Mucosa of descending colon (tissue), 3 donors: ENCODE results near the gene TLR5. TPM values are rescaled to one million over a fixed set of nuclear protein-coding genes. Genes with fewer than 3 reads are reported as not detected.

Experiments used
- ATAC-seq: fragments of 200-7000 bp; cut with Tn5 transposase; one replicate; pipeline ENCODE4 v1.9.1; 2020; ENCODE audit warnings: mild to moderate bottlenecking, moderate library complexity
- DNase-seq, 3 donors: peaks; one replicate each; pipeline ENCODE4 v3.0.0-alpha.2; 2020
- H3K36me3 ChIP-seq: fragments of 200-600 bp; one replicate; pipeline ENCODE4 v1.8.0; 2021; ENCODE audit warnings: low read depth, mild to moderate bottlenecking
- H3K4me1 ChIP-seq: fragments of 200-600 bp; one replicate; pipeline ENCODE4 v1.8.0; 2021; ENCODE audit warnings: low read depth, mild to moderate bottlenecking
- H3K4me3 ChIP-seq: fragments of 200-600 bp; one replicate; pipeline ENCODE4 v1.8.0; 2021; ENCODE audit warnings: mild to moderate bottlenecking
- H3K9me3 ChIP-seq: fragments of 200-600 bp; one replicate; pipeline ENCODE4 v1.8.0; 2021; ENCODE audit warnings: mild to moderate bottlenecking
- CTCF ChIP-seq: fragments of 200-600 bp; IDR thresholded peaks from one replicate; pipeline ENCODE4 v1.8.0; 2022; ENCODE audit warnings: antibody characterized with exemption, mild to moderate bottlenecking
- intact Hi-C, 2 donors: fragments of 100-400 bp; cut with DNase I in 1 of 2; cut with micrococcal nuclease in 1 of 2; formaldehyde crosslinking; loops; one replicate each; pipeline versions ENCODE4 v1.11.0 to v1.11.1; 2022; cut with DNase I, micrococcal nuclease
- total RNA-seq, 3 donors: library from RNA; stranded (reverse); fragmentation: NEBNext Ultra II Directional in 2 of 3; extraction: Animal tissue kit (Norgen Biotek cat#: 25700) in 2 of 3; gene quantifications; one replicate each; pipeline versions ENCODE4 v1.2.1 to v1.2.4, GENCODE V29; 2021 to 2023
- donor health status: DM: no; HTN: no; CAD: no; lungs with moderate emphysema.
- donor health status: DM: no; HTN: no; CAD: no.
- donor health status: DM: no; HTN: yes; CAD: no.

TLR5 gene
- total RNA-seq, 3 donors from 2014 or later = 2.2 to 6.9 (median 3.9) TPM

DNA sequence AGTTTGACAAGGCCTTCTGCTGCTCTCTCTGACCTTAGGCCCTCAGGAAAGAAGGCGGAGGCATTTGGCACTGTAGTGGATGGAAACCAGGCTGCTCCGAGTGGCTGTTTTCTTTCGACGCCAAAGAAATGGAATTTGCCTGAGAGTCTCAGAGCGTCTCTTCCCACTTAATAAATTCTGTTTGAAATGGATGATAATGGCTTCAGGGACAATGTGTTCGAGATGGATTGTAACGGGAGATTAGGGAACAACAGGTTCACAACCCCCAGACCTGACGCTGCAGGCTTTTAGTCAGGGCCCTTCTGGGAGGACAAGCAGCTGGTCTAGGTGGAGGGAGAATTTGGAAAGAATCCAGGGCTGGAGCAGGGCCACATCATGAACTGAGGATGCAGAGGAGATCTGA is 58.6 kb downstream of the TLR5 start:
- H3K4me3 ChIP-seq = no peak overlapping the region
- TF ChIP-seq CTCF = no peak
- intact Hi-C loops = loop anchor here (5.0 to 10.0 kb wide), 3 partner anchors 290 to 350 kb away; partner anchors contain the start of gene FAM177B (in 1 of the 2)
- DNase-seq (no peak), ATAC-seq (no peak)
- no peaks in the 10 kb centered on the region for H3K9me3 ChIP-seq
- peaks cover 4% of the 10 kb centered on the region for H3K4me1 ChIP-seq
- H3K36me3 ChIP-seq = no peaks in the 10 kb centered on the region

DNA sequence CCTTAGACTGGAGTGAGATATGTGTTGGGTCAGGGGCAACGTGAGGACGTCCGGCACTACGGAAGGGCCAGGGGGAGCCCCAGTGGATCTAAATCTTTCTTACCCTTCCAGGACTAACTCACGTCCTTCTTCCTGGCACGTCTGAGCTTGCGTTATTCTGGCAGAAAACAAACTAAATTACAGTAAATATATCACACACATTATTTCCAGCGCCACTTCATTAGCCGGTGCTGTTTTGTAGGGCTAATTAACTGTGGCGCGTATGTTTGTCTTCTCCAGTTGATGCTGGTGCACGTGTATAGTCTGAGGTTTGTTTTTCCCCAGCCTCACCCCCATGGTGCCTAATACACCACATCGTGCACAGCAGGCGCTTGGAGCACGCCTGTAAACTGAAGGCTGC is 59.2 kb downstream of the TLR5 start:
- no peaks in the 10 kb centered on the region for H3K36me3 ChIP-seq
- H3K4me3 ChIP-seq = no peak overlapping the region
- no peak for ATAC-seq
- DNase-seq = no peak
- no peak for TF ChIP-seq CTCF
- H3K4me1 ChIP-seq = peaks cover 4% of the 10 kb centered on the region
- intact Hi-C loops = loop anchor here (5.0 to 10.0 kb wide), 3 partner anchors 289 to 349 kb away; partner anchors contain the start of gene FAM177B (in 1 of the 2)
- no peaks in the 10 kb centered on the region for H3K9me3 ChIP-seq

- intact Hi-C loops = loop anchor here (5.0 to 10.0 kb wide), 3 partner anchors 288 to 348 kb away; partner anchors contain the start of gene FAM177B (in 1 of the 2)
- TF ChIP-seq CTCF = no peak
- ATAC-seq = no peak
These were observed 60.1 kb downstream of the TLR5 start for GRCh38 chr1:223082914-223083313.

DNA sequence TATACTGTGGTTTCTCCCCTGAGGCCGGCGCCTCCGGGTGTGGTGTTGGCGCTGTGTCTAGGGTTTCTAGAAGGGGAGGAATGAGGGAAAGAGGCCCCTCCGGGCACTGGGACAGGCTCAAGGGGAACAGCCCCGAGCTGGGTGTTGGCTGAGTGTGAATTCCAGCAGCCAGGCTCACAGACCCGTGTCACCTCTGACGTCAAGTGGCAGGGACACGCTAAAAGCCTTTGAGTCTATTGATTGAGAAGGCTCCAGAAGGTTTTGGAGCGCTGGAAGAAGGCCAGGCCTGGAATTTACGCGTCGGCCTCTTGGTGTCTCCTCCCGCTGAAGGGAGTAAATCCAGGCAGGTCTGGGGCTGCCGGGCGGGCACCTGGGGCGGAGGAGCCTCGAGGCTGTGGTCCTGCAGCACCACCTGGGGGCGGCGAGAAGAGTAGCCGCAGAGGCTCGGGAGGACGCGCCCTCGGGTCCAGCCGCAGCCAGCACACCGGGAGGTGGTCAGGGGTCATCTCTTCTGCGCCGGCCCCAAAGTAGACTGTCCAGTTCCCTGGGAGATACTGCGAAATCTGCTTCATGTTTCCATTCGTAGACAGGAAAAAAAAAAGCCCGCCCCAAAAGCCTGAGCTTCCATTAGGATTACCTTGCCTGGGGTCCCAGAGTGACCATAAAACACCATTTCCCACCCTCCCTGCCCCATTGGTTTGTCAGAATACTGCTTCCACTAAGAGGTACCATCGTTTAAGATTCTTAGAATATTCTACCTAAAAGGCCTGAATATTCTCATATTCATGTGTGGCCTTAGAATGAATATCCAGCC is 61.7 kb downstream of the TLR5 start:
- no peak overlapping the region for H3K4me3 ChIP-seq
- DNase-seq (peak; percentile 75 to 88 (median 88)), ATAC-seq (peak; percentile 98)
- H3K36me3 ChIP-seq = no peaks in the 10 kb centered on the region
- no peaks in the 10 kb centered on the region for H3K9me3 ChIP-seq
- intact Hi-C loops = loop anchor here (5.0 to 10.0 kb wide), 3 partner anchors 287 to 347 kb away; partner anchors contain the start of gene FAM177B (in 1 of the 2)
- H3K4me1 ChIP-seq = peaks cover 4% of the 10 kb centered on the region
- peak; percentile 86 for TF ChIP-seq CTCF

More at GRCh38 chr1:223082914-223083313, 60.1 kb downstream of the TLR5 start:
- H3K36me3 ChIP-seq = no peaks in the 10 kb centered on the region
- H3K4me3 ChIP-seq = no peak overlapping the region
- H3K4me1 ChIP-seq = peaks cover 4% of the 10 kb centered on the region
- H3K9me3 ChIP-seq = no peaks in the 10 kb centered on the region
- no peak for DNase-seq

GRCh38 chr1:223079498-223079897 is 63.5 kb downstream of the TLR5 start:
- no peak for TF ChIP-seq CTCF
- no peak for ATAC-seq

More at GRCh38 chr1:223079498-223079897, 63.5 kb downstream of the TLR5 start:
- Histone ChIP-seq H3K4me3 (no peak overlapping the region), H3K36me3 (no peaks in the 10 kb centered on the region), H3K4me1 (peaks cover 4% of the 10 kb centered on the region), H3K9me3 (no peaks in the 10 kb centered on the region)
- no peak for DNase-seq
- intact Hi-C loops = no loop called here
